Endothelial cell of umbilical vein (primary cell): ENCODE measurements around the gene GLI3. TPM values are rescaled to one million over a fixed set of nuclear protein-coding genes. Genes with fewer than 3 reads are reported as not detected.

ENCODE experiments used
- BruUV-seq: library from RNA; stranded (reverse); fragments of 400-500 nt; replicated peaks from 2 replicates; lab custom pipeline; 2021; lab: Mats Ljungman, UMichigan
- CTCF ChIA-PET: fragments of 300-600, 350-600 bp; sonication (Branson Sonifier 250); formaldehyde crosslinking; loops from one replicate; lab custom pipeline; 2021; ENCODE audit warnings: antibody characterized with exemption, inconsistent platforms; lab: Charles Lee
- POLR2A ChIA-PET: fragments of 300-600, 350-600 bp; sonication (Branson Sonifier 250); formaldehyde crosslinking; loops from one replicate; lab custom pipeline; 2021; ENCODE audit warnings: antibody characterized with exemption, inconsistent platforms; lab: Charles Lee
- DNase-seq: peaks from one replicate; pipeline ENCODE4 v3.0.0-alpha.2; 2011; ENCODE audit warnings: low read depth, low spot score
- FAIRE-seq: peaks from 2 replicates; lab custom pipeline; 2011; peaks lifted over from hg19 to GRCh38; lab: Jason Lieb, UNC
- H2AFZ ChIP-seq: 2 replicates; pipeline ENCODE4 v1.6.0; 2012; ENCODE audit warnings: low read depth, low read length, control low read depth, inconsistent platforms
- H3K27ac ChIP-seq: 2 replicates; pipeline ENCODE4 v1.5.1; 2011; ENCODE audit warnings: low read depth, mild to moderate bottlenecking, control low read depth, low read length, moderate library complexity; ENCODE audit not compliant: insufficient read depth
- H3K27me3 ChIP-seq, 2 experiments: 2 replicates each; pipeline versions ENCODE4 v1.6.0 to v1.6.1; 2011; ENCODE audit warnings: low read length in 2 of 2, mixed read lengths in 1 of 2; ENCODE audit not compliant: control insufficient read depth in 2 of 2, insufficient read depth in 2 of 2
- H3K36me3 ChIP-seq, 2 experiments: 2 replicates in 1 of 2; 3 replicates in 1 of 2; pipeline ENCODE4 v1.5.1; 2011; ENCODE audit warnings: low read length in 2 of 2, mild to moderate bottlenecking in 1 of 2, moderate library complexity in 1 of 2; ENCODE audit not compliant: control insufficient read depth in 2 of 2, insufficient read depth in 2 of 2; ENCODE audit errors: extremely low read depth in 1 of 2
- H3K4me1 ChIP-seq: 3 replicates; pipeline ENCODE4 v1.5.1; 2011; ENCODE audit warnings: mild to moderate bottlenecking, low read length; ENCODE audit not compliant: control insufficient read depth, insufficient read depth; ENCODE audit errors: extremely low read depth
- H3K4me2 ChIP-seq: 2 replicates; pipeline ENCODE4 v1.6.1; 2011; ENCODE audit warnings: low read length, control low read depth, mixed read lengths; ENCODE audit not compliant: insufficient read depth
- H3K4me3 ChIP-seq, 3 experiments: fragments of 200-600 bp in 1 of 3; sonication (generic), shearing (Covaris generic) in 1 of 3; replicated peaks in 1 of 3; 2 replicates each; pipeline ENCODE4 v1.5.1; 2011 to 2016; ENCODE audit warnings: control low read depth in 3 of 3, low read length in 3 of 3, mild to moderate bottlenecking in 2 of 3, inconsistent platforms in 1 of 3, low read depth in 1 of 3, moderate library complexity in 1 of 3; ENCODE audit not compliant: insufficient read depth in 1 of 3
- H3K79me2 ChIP-seq: 2 replicates; pipeline ENCODE4 v1.6.0; 2012; ENCODE audit warnings: low read length, inconsistent platforms; ENCODE audit not compliant: control insufficient read depth, insufficient read depth
- H3K9ac ChIP-seq: replicated peaks from 2 replicates; pipeline ENCODE3; 2011; ENCODE audit warnings: low read length, control low read depth; ENCODE audit not compliant: insufficient read depth; ENCODE audit errors: extremely low read depth
- H3K9me1 ChIP-seq: replicated peaks from 3 replicates; pipeline ENCODE4 v1.6.0; 2011; ENCODE audit warnings: mild to moderate bottlenecking, low read length; ENCODE audit not compliant: control insufficient read depth, insufficient read depth; ENCODE audit errors: extremely low read depth
- H3K9me3 ChIP-seq: replicated peaks from 2 replicates; pipeline ENCODE4 v1.5.1; 2012; ENCODE audit warnings: low read length, inconsistent platforms; ENCODE audit not compliant: control insufficient read depth, insufficient read depth
- H4K20me1 ChIP-seq: replicated peaks from 2 replicates; pipeline ENCODE3; 2011; ENCODE audit warnings: mild to moderate bottlenecking, low read length; ENCODE audit not compliant: control insufficient read depth, insufficient read depth; ENCODE audit errors: extremely low read depth
- CTCF ChIP-seq, 2 donors: IDR thresholded peaks; 1 replicate in 1 of 2; 2 replicates in 1 of 2; pipeline ENCODE4 v1.5.1; 2011; ENCODE audit warnings: low read length in 2 of 2, mild to moderate bottlenecking in 2 of 2, moderate library complexity in 2 of 2, control low read depth in 1 of 2, inconsistent platforms in 1 of 2, low read depth in 1 of 2; ENCODE audit not compliant: insufficient read depth in 1 of 2; ENCODE audit errors: extremely low read depth in 1 of 2
- EZH2 ChIP-seq: IDR thresholded peaks from 2 replicates; pipeline ENCODE4 v1.6.1; 2012; ENCODE audit warnings: borderline replicate concordance, low read depth, mild to moderate bottlenecking, moderate library complexity, low read length, inconsistent platforms; ENCODE audit not compliant: severe bottlenecking
- FOS ChIP-seq: IDR thresholded peaks from 2 replicates; pipeline ENCODE4 v1.6.1; 2011; ENCODE audit warnings: mild to moderate bottlenecking, low read length, moderate library complexity, borderline replicate concordance; ENCODE audit not compliant: insufficient read depth
- GATA2 ChIP-seq: IDR thresholded peaks from 2 replicates; pipeline ENCODE4 v1.7.0; 2011; ENCODE audit warnings: low read depth, mild to moderate bottlenecking, moderate library complexity, mixed read lengths, low read length; ENCODE audit not compliant: insufficient read length, insufficient read depth
- JUN ChIP-seq: IDR thresholded peaks from 2 replicates; pipeline ENCODE4 v1.6.1; 2011; ENCODE audit warnings: borderline replicate concordance, low read depth; ENCODE audit not compliant: insufficient read length, insufficient read depth
- MAX ChIP-seq: IDR thresholded peaks from 2 replicates; pipeline ENCODE4 v1.6.1; 2011; ENCODE audit not compliant: insufficient read depth, insufficient read length
- MYC ChIP-seq: IDR thresholded peaks from one replicate; pipeline ENCODE4 v1.6.1; 2011; ENCODE audit warnings: mild to moderate bottlenecking, low read depth, low read length
- POLR2A ChIP-seq: IDR thresholded peaks from 2 replicates; pipeline ENCODE4 v1.6.1; 2012; ENCODE audit warnings: low read depth, mild to moderate bottlenecking, control low read depth, low read length
- POLR2AphosphoS5 ChIP-seq: IDR thresholded peaks from 2 replicates; pipeline ENCODE4 v1.6.1; 2012; ENCODE audit warnings: low read depth, mild to moderate bottlenecking, control low read depth, low read length, moderate library complexity; ENCODE audit not compliant: insufficient read depth
- dilution Hi-C: fragments of 300-500 bp; cut with MboI; formaldehyde crosslinking; loops from one replicate; pipeline ENCODE4 v1.15.0; 2019; ENCODE audit warnings: low sequenced_read_pairs; ENCODE audit not compliant: extremely low pct_ligation_motif_present
- intact Hi-C: fragments of 100-400 bp; cut with micrococcal nuclease; formaldehyde crosslinking; loops from one replicate; pipeline ENCODE4 v1.10.0; 2022
- polyA plus RNA-seq, 4 experiments: library from polyadenylated mRNA; depleted of rRNA in 3 of 4; stranded (reverse) in 3 of 4; unstranded in 1 of 4; fragments of >200 nt; gene quantifications; 2 replicates each; pipeline versions ENCODE4 v1.2.1 to v1.2.3, GENCODE V29; 2011 to 2012; ENCODE audit warnings: missing spikeins in 1 of 4
- total RNA-seq: library from RNA; stranded (reverse); gene quantifications from 2 replicates; pipeline ENCODE4 v1.2.3, GENCODE V29; 2021

The GLI3 gene
- total and polyA plus RNA-seq, 2 donors (not counting 3 experiments of a cell fraction or from before 2014, with no cell fraction given), result 6.0 to 24.9 TPM

- H3K9ac ChIP-seq, result no peak overlapping the region
- H3K36me3 ChIP-seq, result no peaks in the 10 kb centered on the region
- no peaks in the 10 kb centered on the region for H3K9me3 ChIP-seq
- H3K9me1 ChIP-seq, result no peaks in the 10 kb centered on the region
- H3K4me1 ChIP-seq, result no peaks in the 10 kb centered on the region
- no peak overlapping the region for H2AFZ ChIP-seq
- no peak for FAIRE-seq
- no peaks in the 10 kb centered on the region for H3K79me2 ChIP-seq
- no peaks in the 10 kb centered on the region for H4K20me1 ChIP-seq
- TF ChIP-seq EZH2 (no peak), GATA2 (no peak), MYC (no peak), FOS (no peak), POLR2A (no peak), CTCF (IDR thresholded peaks at IDR 0.05; ENCODE audit: extremely low read depth in 1 of 2, insufficient read depth in 1 of 2, low read depth in 1 of 2, low read length in 2 of 2) (no peak), JUN (no peak), POLR2AphosphoS5 (no peak), MAX (no peak)
- intact Hi-C loops (no loop called here), dilution Hi-C loops (no loop called here)
- no peak overlapping the region for H3K4me3 ChIP-seq
- H3K27ac ChIP-seq, result no peak overlapping the region
- ChIA-PET CTCF (interaction anchor here (2.0 kb wide), 1 partner anchor 42 kb away, joined by 7 read pairs; no protein-coding TSS in a partner anchor), POLR2A (no interaction called here)
- BruUV-seq, result no TSS peak
- no peak overlapping the region for H3K4me2 ChIP-seq
- no peaks in the 10 kb centered on the region for H3K27me3 ChIP-seq
- DNase-seq, result no peak
Measured at GRCh38 chr7:42167206-42167605, 69.8 kb downstream of the GLI3 start.
